Fibroblast of skin of right biceps (primary cell): Measurements from ENCODE around the gene SSH3.
A peak's percentile ranks its signal among the peaks of the same experiment; 100 is the strongest.

Source experiments
- DNase-seq: peaks from one replicate; pipeline ENCODE4 v3.0.0-alpha.2; 2013

The SSH3 gene

DNA sequence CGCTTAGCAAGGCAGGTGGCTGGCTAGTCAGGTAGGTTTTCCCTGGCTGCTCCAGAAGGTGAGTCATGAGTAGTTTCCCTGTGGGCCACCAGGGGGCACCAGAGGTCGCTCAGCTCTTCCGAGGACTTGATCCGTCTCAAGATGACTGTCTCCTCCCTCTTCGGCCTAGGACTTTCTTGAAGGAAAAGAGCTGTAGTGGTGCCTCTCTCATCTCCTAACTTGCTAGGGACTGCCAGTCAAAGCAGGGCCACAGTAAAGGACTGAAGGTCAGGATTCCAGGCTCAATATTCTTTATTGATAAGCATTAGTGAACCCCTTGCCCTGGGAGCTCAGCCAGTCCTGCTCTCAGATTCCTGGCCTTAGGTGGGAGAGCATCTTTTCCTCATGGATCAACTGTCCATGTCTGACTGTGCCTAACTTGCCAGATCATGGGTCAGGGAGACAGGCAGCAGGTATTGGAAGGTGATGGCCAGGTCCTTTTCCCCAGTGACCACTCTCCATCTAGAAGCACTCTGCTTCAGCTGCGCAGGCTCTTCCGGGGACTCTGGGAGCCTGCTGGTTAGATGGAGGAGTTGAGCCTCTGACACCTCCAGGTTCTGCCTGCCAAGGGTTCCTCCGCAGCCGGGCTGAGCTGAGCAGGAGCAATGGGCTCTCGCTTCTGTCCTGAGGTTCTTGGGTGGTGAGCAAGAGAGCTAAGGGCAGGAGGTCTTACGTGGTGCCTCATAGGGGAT, 48.1 kb downstream of the SSH3 start:
- peak; percentile 71 for DNase-seq

DNA sequence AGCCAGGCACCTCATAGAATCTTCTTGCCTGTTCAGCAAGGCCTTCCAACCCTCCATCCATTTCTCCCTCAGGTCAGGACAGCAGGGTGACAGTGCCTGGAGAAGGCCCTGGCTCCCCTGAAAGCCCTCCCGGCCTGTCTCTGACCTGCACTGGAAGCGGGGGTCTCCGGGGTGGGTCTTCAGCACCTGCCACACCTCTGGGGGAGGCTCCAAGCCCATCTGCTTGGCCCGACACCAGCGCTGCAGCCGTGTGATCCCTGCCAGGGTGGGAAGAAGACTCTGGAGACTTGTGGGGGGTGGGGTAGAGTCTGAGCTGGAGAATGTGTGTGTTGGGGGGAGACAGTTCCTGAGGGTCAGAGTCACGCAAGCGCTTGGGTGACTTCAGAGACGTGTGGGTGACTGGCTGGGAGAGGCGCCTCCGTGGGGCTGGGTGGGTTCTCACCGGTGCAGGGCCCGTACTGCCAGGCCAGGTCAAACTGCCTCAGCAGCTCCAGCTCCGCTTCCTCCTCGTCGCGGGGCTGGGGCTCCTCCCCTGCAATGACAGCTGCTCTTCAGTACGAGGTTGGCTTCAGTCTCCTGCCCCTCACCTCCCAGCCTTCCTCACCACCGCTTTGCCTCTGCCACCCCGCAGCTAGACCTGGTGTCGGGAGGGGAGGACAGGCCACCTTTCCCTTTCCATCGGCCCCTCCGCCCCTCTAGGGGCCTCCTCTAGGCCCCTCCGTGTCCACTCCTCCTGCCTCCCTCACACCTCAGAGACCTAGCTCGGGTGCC, 49.4 kb downstream of the SSH3 start:
- DNase-seq = no peak

DNA sequence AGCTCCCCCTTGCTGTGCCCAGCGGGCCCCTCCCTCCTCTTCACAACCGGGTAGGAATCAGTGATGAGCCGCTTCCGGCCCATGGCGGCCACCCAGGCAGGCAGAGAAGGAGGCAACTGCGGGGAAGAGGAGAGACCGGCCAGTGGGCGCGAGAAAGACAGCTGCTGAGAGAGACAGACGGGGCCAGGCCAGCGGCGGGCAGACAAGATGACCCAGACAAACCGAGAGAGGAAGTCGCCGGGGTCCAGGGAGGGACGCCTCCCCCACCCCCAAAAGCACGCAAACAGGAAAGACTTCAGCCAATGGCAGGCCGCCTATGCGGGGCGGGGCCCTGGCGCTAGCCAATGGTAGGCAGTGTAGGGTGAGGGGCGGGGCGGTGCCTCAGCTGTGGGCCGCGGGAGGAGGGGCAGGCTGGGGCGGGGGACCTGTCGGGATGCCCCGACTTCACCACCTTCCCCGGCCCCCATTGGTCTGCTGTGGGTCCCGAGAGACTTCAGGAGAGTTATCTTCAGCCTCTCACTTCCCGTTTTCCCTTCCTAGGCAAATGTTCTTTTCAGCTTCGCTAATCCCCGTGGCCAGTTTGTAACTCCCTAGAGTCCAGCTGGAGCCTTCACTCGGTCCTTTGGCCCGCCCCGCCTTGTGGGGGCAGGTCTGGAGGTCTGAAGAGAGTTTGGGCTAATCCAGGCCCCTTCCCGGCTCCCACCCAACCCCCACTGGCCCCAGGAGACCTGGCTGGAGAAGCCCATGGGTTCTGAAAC, 50.2 kb downstream of the SSH3 start, which contains the start of gene POLD4:
POLD4 (minus strand) TSS at position 230 of the 758 bp plus-strand sequence; CDS start at position 83, 147 bp downstream.
- peak; percentile 96 for DNase-seq

- peak; percentile 92 for DNase-seq
These were observed 51.0 kb downstream of the SSH3 start for GRCh38 chr11:67354075-67355022.

GRCh38 chr11:67355023-67355793, 51.9 kb downstream of the SSH3 start:
- no peak for DNase-seq

DNA sequence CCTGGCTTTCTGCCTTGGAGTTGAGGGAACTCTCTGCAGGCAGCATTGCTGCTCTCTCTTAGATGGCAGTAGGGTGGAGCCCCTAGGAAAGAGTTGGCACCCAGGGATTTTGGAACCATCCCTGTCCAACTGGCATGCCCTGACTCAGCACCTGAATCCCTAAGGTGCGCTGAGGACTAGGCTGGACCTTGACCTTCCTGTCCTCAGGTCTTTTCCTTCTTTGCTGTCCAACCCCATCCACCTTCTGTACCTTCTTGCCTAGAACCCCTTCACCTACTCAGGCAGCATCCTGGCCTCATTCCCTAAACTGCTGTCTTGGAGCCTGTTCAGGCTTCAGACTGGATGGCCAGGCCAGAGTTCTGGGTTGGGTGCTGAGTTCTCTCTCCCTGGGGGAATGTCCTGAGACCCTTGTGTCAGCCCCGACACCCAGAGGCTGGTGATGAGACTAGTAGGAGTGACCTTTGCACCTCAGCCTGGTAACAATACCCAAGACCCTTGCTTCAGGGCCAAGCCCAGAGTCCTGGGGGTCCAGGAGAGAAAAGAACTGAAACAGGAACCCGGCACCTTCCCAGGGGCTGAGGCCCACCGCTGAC, 52.6 kb downstream of the SSH3 start:
- no peak for DNase-seq

DNA sequence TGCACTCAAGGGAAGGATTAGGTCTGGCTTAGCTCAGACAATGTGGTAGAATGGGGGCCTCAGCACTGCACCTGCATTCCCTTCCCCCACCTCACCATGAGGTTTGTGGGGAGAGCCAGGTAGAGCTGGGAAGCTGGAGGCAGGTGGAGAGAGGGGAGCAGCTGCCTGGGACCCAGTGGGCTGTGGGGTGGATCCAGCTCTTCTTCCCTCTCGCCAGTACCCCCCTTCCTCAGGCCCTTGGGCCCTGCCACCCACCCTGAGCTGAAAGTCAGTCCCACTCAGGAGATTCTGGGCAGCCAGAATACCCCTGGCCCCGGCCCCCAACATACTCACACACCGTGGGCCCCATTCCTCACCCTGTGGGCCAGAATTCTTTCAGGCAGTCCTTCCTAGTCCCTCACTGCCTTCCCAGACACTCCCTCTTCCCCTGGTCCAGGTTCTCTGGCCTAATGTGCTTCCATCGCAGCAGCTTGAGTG, 53.1 kb downstream of the SSH3 start:
- DNase-seq = no peak

DNA sequence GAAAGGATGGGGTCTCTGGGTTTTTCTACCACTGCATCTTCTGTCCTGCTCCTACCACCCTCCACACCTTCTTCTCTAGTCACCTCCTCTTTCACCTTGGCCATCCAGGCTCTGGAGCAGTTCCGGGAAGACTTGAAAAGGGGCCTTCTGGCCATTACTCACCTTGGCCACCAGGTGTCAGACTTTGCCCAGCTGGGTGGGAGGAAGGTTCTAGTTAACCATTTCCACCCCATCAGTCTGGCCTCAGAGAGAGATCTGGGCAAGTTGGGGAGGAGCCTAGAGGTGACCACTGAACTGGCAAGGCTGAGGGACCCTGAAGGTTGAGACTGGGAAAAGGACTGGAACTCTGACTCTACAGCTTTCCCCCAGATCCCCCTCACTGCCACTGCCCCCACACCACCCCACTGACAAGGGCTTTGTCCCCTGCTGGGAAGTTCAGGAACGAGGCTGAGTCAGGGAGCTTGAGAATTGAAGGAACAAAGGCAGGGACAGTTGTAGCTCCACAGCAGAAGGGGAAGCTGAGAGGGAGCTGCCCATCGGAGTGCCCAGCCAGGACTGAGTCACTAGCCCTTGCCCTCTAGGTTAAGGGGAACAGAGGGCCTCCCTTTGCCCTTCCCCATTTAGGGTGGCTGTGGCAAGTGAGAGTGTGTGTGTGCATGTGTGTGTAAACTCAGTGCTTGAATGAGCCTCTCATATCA, 53.7 kb downstream of the SSH3 start:
- DNase-seq = peak; percentile 75

GRCh38 chr11:67357831-67358670, 54.7 kb downstream of the SSH3 start:
- peak; percentile 54 for DNase-seq
